Keratinocyte (primary cell): Measurements from ENCODE around the gene GRB10. TPM values are rescaled to one million over a fixed set of nuclear protein-coding genes. Genes with fewer than 3 reads are reported as not detected.

Source experiments
- DNase-seq: peaks from one replicate; pipeline ENCODE4 v3.0.0-alpha.2; 2011; ENCODE audit warnings: low read depth, missing footprints, low spot score
- FAIRE-seq: peaks from 2 replicates; lab custom pipeline; 2011; peaks lifted over from hg19 to GRCh38; lab: Jason Lieb, UNC
- H2AFZ ChIP-seq: 2 replicates; pipeline ENCODE4 v1.6.0; 2012; ENCODE audit warnings: low read length, control low read depth, inconsistent platforms; ENCODE audit not compliant: control insufficient read depth
- H3K27ac ChIP-seq: 2 replicates; pipeline ENCODE4 v1.5.1; 2011; ENCODE audit warnings: low read length; ENCODE audit not compliant: control insufficient read depth, insufficient read depth
- H3K27me3 ChIP-seq: 3 replicates; pipeline ENCODE4 v1.6.0; 2011; ENCODE audit warnings: low read length; ENCODE audit not compliant: control insufficient read depth, insufficient read depth; ENCODE audit errors: extremely low read depth
- H3K36me3 ChIP-seq, 2 experiments: 2 replicates in 1 of 2; 3 replicates in 1 of 2; pipeline ENCODE4 v1.5.1; 2011; ENCODE audit warnings: low read length in 2 of 2, mild to moderate bottlenecking in 1 of 2; ENCODE audit not compliant: control insufficient read depth in 2 of 2, insufficient read depth in 2 of 2; ENCODE audit errors: extremely low read depth in 1 of 2
- H3K4me1 ChIP-seq: 3 replicates; pipeline ENCODE4 v1.5.1; 2011; ENCODE audit warnings: low read length; ENCODE audit not compliant: control insufficient read depth, insufficient read depth; ENCODE audit errors: extremely low read depth
- H3K4me2 ChIP-seq: 3 replicates; pipeline ENCODE4 v1.6.0; 2011; ENCODE audit warnings: low read depth, low read length; ENCODE audit not compliant: control insufficient read depth, insufficient read depth; ENCODE audit errors: extremely low read depth
- H3K4me3 ChIP-seq, 3 experiments: fragments of 200-600 bp in 1 of 3; sonication (generic) in 1 of 3; 2 replicates in 2 of 3; 3 replicates in 1 of 3; pipeline ENCODE4 v1.5.1; 2011 to 2016; ENCODE audit warnings: low read length in 3 of 3, mild to moderate bottlenecking in 3 of 3, control low read depth in 2 of 3, inconsistent platforms in 1 of 3, low read depth in 1 of 3, mixed read lengths in 1 of 3, mixed run types in 1 of 3, moderate library complexity in 1 of 3; ENCODE audit not compliant: control insufficient read depth in 2 of 3, insufficient read depth in 2 of 3; ENCODE audit errors: extremely low read depth in 1 of 3
- H3K79me2 ChIP-seq: 2 replicates; pipeline ENCODE4 v1.6.0; 2012; ENCODE audit warnings: low read length; ENCODE audit not compliant: control insufficient read depth, insufficient read depth
- H3K9ac ChIP-seq: 3 replicates; pipeline ENCODE4 v1.6.0; 2011; ENCODE audit warnings: low read length; ENCODE audit not compliant: control insufficient read depth, insufficient read depth; ENCODE audit errors: extremely low read depth
- H3K9me1 ChIP-seq: 3 replicates; pipeline ENCODE4 v1.6.0; 2011; ENCODE audit warnings: low read length; ENCODE audit not compliant: control insufficient read depth, insufficient read depth; ENCODE audit errors: extremely low read depth
- H3K9me3 ChIP-seq: 2 replicates; pipeline ENCODE4 v1.5.1; 2012; ENCODE audit warnings: low read depth, low read length; ENCODE audit not compliant: control insufficient read depth
- H4K20me1 ChIP-seq: 3 replicates; pipeline ENCODE4 v1.6.0; 2011; ENCODE audit warnings: low read length; ENCODE audit not compliant: control insufficient read depth, insufficient read depth; ENCODE audit errors: extremely low read depth
- CTCF ChIP-seq, 3 experiments: IDR thresholded peaks in 1 of 3; conservative IDR thresholded peaks in 1 of 3; optimal IDR thresholded peaks in 1 of 3; 2 replicates in 2 of 3; 3 replicates in 1 of 3; pipeline versions ENCODE3 to v1.5.1; 2011; ENCODE audit warnings: low read length in 3 of 3, mild to moderate bottlenecking in 3 of 3, moderate library complexity in 2 of 3, control low read depth in 1 of 3, inconsistent platforms in 1 of 3; ENCODE audit not compliant: insufficient read depth in 2 of 3; ENCODE audit errors: extremely low read depth in 1 of 3
- EZH2 ChIP-seq: IDR thresholded peaks from one replicate; pipeline ENCODE4 v1.6.1; 2012; ENCODE audit warnings: inconsistent platforms, mild to moderate bottlenecking, low read length, moderate library complexity
- dilution Hi-C: fragments of 300-500 bp; cut with MboI; formaldehyde crosslinking; loops from one replicate; pipeline ENCODE4 v1.7.0; 2020; ENCODE audit warnings: low sequenced_read_pairs; ENCODE audit not compliant: extremely low pct_ligation_motif_present
- polyA plus RNA-seq, 5 experiments: library from polyadenylated mRNA; depleted of rRNA in 3 of 5; stranded (reverse) in 3 of 5; stranded (forward) in 1 of 5; unstranded in 1 of 5; fragments of >200 nt; gene quantifications; 1 replicate in 1 of 5; 2 replicates in 3 of 5; 3 replicates in 1 of 5; pipeline versions ENCODE4 v1.2.1 to v1.2.3, GENCODE V29; 2011 to 2012; ENCODE audit warnings: missing spikeins in 2 of 5, low read depth in 1 of 5, low replicate concordance in 1 of 5

Gene GRB10
- polyA plus RNA-seq, 1 donor (not counting 4 experiments of a cell fraction or from before 2014, with no cell fraction given): 4.4 TPM

GRCh38 chr7:50665403-50666123 is 117.1 kb downstream of the GRB10 start:
- Histone ChIP-seq H3K4me1 (peaks cover 26% of the 10 kb centered on the region), H3K79me2 (no peaks in the 10 kb centered on the region), H4K20me1 (peaks cover 20% of the 10 kb centered on the region), H3K9me1 (peaks cover 3% of the 10 kb centered on the region), H3K9ac (no peak overlapping the region), H3K4me3 (no peak overlapping the region), H3K9me3 (no peaks in the 10 kb centered on the region), H3K36me3 (no peaks in the 10 kb centered on the region), H3K27ac (no peak overlapping the region), H3K4me2 (peak overlapping the region; percentile 42), H3K27me3 (peaks cover 32% of the 10 kb centered on the region), H2AFZ (no peak overlapping the region)
- dilution Hi-C loops: no loop called here
- TF ChIP-seq CTCF (optimal IDR thresholded peaks at IDR 0.05 in 1 of 3, IDR thresholded peaks at IDR 0.05 in 1 of 3, conservative IDR thresholded peaks at IDR 0.05 in 1 of 3; ENCODE audit: extremely low read depth in 1 of 3, insufficient read depth in 2 of 3, low read length in 3 of 3): no peak
- TF ChIP-seq EZH2: no peak
- no peak for DNase-seq
- no peak for FAIRE-seq

GRCh38 chr7:50664937-50665336 is 117.8 kb downstream of the GRB10 start:
- DNase-seq (no peak), FAIRE-seq (no peak)
- no peak for TF ChIP-seq EZH2
- TF ChIP-seq CTCF (optimal IDR thresholded peaks at IDR 0.05 in 1 of 3, IDR thresholded peaks at IDR 0.05 in 1 of 3, conservative IDR thresholded peaks at IDR 0.05 in 1 of 3; ENCODE audit: extremely low read depth in 1 of 3, insufficient read depth in 2 of 3, low read length in 3 of 3): no peak
- Histone ChIP-seq H3K4me1 (peaks cover 26% of the 10 kb centered on the region), H3K9me3 (no peaks in the 10 kb centered on the region), H3K4me2 (peak overlapping the region; percentile 42), H3K9ac (no peak overlapping the region), H2AFZ (no peak overlapping the region), H3K36me3 (no peaks in the 10 kb centered on the region), H3K4me3 (no peak overlapping the region), H3K79me2 (no peaks in the 10 kb centered on the region), H4K20me1 (peaks cover 20% of the 10 kb centered on the region), H3K27ac (no peak overlapping the region), H3K27me3 (peaks cover 37% of the 10 kb centered on the region), H3K9me1 (peaks cover 3% of the 10 kb centered on the region)
- dilution Hi-C loops: no loop called here
